ENCODE results near the gene TCF3.

GRCh38 chr19:1591421-1592023 lies 60.9 kb downstream of the TCF3 start:
- TF ChIP-seq CTCF (IDR thresholded peaks at IDR 0.05; ENCODE audit: low read depth, low read length, missing input control): no peak
- no peak for TF ChIP-seq NR2F2 (IDR thresholded peaks at IDR 0.05)
- TF ChIP-seq EGR1 (IDR thresholded peaks at IDR 0.05; ENCODE audit: low read depth in 2 of 2): no peak
- no peak for TF ChIP-seq JUND (IDR thresholded peaks at IDR 0.05)
- no peak for TF ChIP-seq TAF1 (conservative IDR thresholded peaks at IDR 0.05)
- TF ChIP-seq ZBTB33 (IDR thresholded peaks at IDR 0.05): no peak
- no peak for TF ChIP-seq FOXA1 (IDR thresholded peaks at IDR 0.05)
- no peak for TF ChIP-seq RAD21 (IDR thresholded peaks at IDR 0.05)
